Right lobe of liver (tissue), 6 donors: ENCODE data around the gene EXOC4. TPM values are rescaled to one million over a fixed set of nuclear protein-coding genes. Genes with fewer than 3 reads are reported as not detected.

ENCODE experiments used
- ATAC-seq, 4 donors: fragments of 200-7000 bp; cut with Tn5 transposase; one replicate each; pipeline ENCODE4 v1.9.1; 2020; ENCODE audit warnings: mild to moderate bottlenecking in 4 of 4, moderate library complexity in 4 of 4
- DNase-seq, 3 donors: peaks; one replicate each; pipeline ENCODE4 v3.0.0-alpha.2; 2020
- H3K27ac ChIP-seq, 3 donors: fragments of 200-600 bp; one replicate each; pipeline ENCODE4 v1.8.0; 2022
- H3K27me3 ChIP-seq, 2 donors: fragments of 200-600 bp; one replicate each; pipeline ENCODE4 v1.8.0; 2022
- H3K36me3 ChIP-seq, 4 donors: fragments of 200-600 bp; sonication (generic) in 1 of 4; one replicate each; pipeline versions ENCODE4 v1.5.1 to v1.8.0; 2017 to 2022; ENCODE audit warnings: control low read depth in 1 of 4
- H3K4me1 ChIP-seq, 4 donors: fragments of 200-600 bp; sonication (generic) in 1 of 4; one replicate each; pipeline versions ENCODE4 v1.5.1 to v1.8.0; 2017 to 2022; ENCODE audit warnings: control low read depth in 1 of 4
- H3K4me3 ChIP-seq, 3 donors: fragments of 200-600 bp; one replicate each; pipeline ENCODE4 v1.8.0; 2022
- H3K9me3 ChIP-seq, 4 donors: fragments of 200-600 bp; sonication (generic) in 1 of 4; one replicate each; pipeline versions ENCODE4 v1.5.1 to v1.8.0; 2017 to 2022; ENCODE audit warnings: control low read depth in 1 of 4
- POLR2A ChIP-seq: fragments of 450-650 bp; IDR thresholded peaks from one replicate; pipeline ENCODE4 v1.6.1; 2017; ENCODE audit warnings: antibody characterized with exemption, mild to moderate bottlenecking
- WGBS: methylation state at CpG from one replicate; pipeline ENCODE4 v1.1.6; 2018; ENCODE audit warnings: low coverage, low lambda C conversion rate; ENCODE audit not compliant: insufficient coverage; ENCODE audit errors: missing lambda C conversion rate; 5-methylcytosine and 5-hydroxymethylcytosine counted together
- intact Hi-C, 2 donors: fragments of 100-400 bp; cut with DNase I; formaldehyde crosslinking; loops; one replicate each; pipeline versions ENCODE4 v1.11.2 to v1.14.1; 2022
- total RNA-seq, 6 experiments: library from RNA; depleted of rRNA in 2 of 6; stranded (reverse); fragments of >200 nt in 2 of 6; fragmentation: NEBNext Ultra II Directional in 3 of 6; extraction: Animal tissue kit (Norgen Biotek cat#: 25700) in 3 of 6; gene quantifications; one replicate each; pipeline versions ENCODE4 v1.1.0 to v1.2.4, GENCODE V29; 2016 to 2023
- TF ChIP-seq, protein P1 (sequence below), 4 donors: fragments of 200-600 bp in 3 of 4; fragments of 450-650 bp in 1 of 4; IDR thresholded peaks; one replicate each; pipeline versions ENCODE4 v1.5.1 to v1.8.0; 2016 to 2022; ENCODE audit warnings: antibody characterized with exemption in 4 of 4, mild to moderate bottlenecking in 2 of 4
- donor health status: DM: no; HTN: yes; CAD: no.
- donor health status: DM: no; HTN: no; CAD: no.
- donor health status: DM: no; HTN: no; CAD: no.
- donor health status: DM: no; HTN: yes; CAD: no.
- donor health status: DM: no; HTN: yes; CAD: no.

EXOC4 gene
- total RNA-seq, 6 experiments from 2014 or later: 23.7 to 33.5 (median 30.0) TPM

DNA sequence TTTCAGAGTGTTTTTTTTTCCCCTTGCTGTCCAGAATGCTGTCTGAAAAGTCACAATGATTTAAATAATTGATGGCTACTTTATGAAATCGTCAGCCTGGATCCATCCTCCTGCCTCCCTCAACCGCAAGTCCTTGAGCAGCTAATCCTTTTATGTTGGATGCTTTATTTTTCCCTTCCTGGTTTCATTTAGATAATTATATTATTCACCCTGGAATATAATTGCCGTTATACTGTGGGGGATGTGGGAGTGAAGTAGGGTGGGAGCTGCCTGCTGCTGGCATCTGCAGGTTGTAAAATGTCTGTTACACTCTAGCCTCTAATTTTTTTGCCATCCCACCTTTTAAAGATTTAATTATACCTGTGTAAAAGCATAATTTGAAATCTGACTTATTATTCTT lies 583.8 kb downstream of the EXOC4 start:
- TF ChIP-seq, protein P1, sequence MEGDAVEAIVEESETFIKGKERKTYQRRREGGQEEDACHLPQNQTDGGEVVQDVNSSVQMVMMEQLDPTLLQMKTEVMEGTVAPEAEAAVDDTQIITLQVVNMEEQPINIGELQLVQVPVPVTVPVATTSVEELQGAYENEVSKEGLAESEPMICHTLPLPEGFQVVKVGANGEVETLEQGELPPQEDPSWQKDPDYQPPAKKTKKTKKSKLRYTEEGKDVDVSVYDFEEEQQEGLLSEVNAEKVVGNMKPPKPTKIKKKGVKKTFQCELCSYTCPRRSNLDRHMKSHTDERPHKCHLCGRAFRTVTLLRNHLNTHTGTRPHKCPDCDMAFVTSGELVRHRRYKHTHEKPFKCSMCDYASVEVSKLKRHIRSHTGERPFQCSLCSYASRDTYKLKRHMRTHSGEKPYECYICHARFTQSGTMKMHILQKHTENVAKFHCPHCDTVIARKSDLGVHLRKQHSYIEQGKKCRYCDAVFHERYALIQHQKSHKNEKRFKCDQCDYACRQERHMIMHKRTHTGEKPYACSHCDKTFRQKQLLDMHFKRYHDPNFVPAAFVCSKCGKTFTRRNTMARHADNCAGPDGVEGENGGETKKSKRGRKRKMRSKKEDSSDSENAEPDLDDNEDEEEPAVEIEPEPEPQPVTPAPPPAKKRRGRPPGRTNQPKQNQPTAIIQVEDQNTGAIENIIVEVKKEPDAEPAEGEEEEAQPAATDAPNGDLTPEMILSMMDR (IDR thresholded peaks at IDR 0.05): no peak
- no peak for TF ChIP-seq POLR2A
- intact Hi-C loops: no loop called here
- WGBS: 93% methylated on average over 3 of the region's 3 CpGs
- H3K4me1 ChIP-seq: no peaks in the 10 kb centered on the region
- no peaks in the 10 kb centered on the region for H3K9me3 ChIP-seq
- no peaks in the 10 kb centered on the region for H3K27me3 ChIP-seq
- ATAC-seq: no peak
- H3K27ac ChIP-seq: no peak overlapping the region
- no peaks in the 10 kb centered on the region for H3K36me3 ChIP-seq
- no peak for DNase-seq
- no peak overlapping the region for H3K4me3 ChIP-seq

GRCh38 chr7:133837224-133837623 lies 584.3 kb downstream of the EXOC4 start:
- Histone ChIP-seq H3K27me3 (no peaks in the 10 kb centered on the region), H3K36me3 (no peaks in the 10 kb centered on the region), H3K9me3 (no peaks in the 10 kb centered on the region), H3K4me1 (no peaks in the 10 kb centered on the region), H3K4me3 (no peak overlapping the region), H3K27ac (no peak overlapping the region)
- ATAC-seq (no peak), DNase-seq (no peak)
- no peak for TF ChIP-seq POLR2A
- TF ChIP-seq, protein P1 (IDR thresholded peaks at IDR 0.05): no peak
- intact Hi-C loops: no loop called here

- WGBS: 91% methylated on average over 3 of the region's 3 CpGs
Measured at GRCh38 chr7:133839121-133839520, 586.2 kb downstream of the EXOC4 start.

GRCh38 chr7:133843341-133843740 lies 590.5 kb downstream of the EXOC4 start:
- Histone ChIP-seq H3K27me3 (no peaks in the 10 kb centered on the region), H3K9me3 (no peaks in the 10 kb centered on the region), H3K4me1 (no peaks in the 10 kb centered on the region), H3K27ac (no peak overlapping the region), H3K4me3 (no peak overlapping the region), H3K36me3 (no peaks in the 10 kb centered on the region)
- ATAC-seq (no peak), DNase-seq (no peak)
- intact Hi-C loops: no loop called here
- WGBS: 97% methylated on average over 2 of the region's 2 CpGs
- TF ChIP-seq POLR2A: no peak
- TF ChIP-seq, protein P1 (IDR thresholded peaks at IDR 0.05): no peak

More at GRCh38 chr7:133839121-133839520, 586.2 kb downstream of the EXOC4 start:
- Histone ChIP-seq H3K4me1 (no peaks in the 10 kb centered on the region), H3K27me3 (no peaks in the 10 kb centered on the region), H3K9me3 (no peaks in the 10 kb centered on the region), H3K27ac (no peak overlapping the region), H3K36me3 (no peaks in the 10 kb centered on the region), H3K4me3 (no peak overlapping the region)
- intact Hi-C loops: no loop called here
- ATAC-seq (no peak), DNase-seq (no peak)
- TF ChIP-seq, protein P1 (IDR thresholded peaks at IDR 0.05): no peak
- no peak for TF ChIP-seq POLR2A

- intact Hi-C loops: no loop called here
- ATAC-seq (no peak), DNase-seq (no peak)
- Histone ChIP-seq H3K9me3 (no peaks in the 10 kb centered on the region), H3K36me3 (no peaks in the 10 kb centered on the region), H3K27me3 (no peaks in the 10 kb centered on the region), H3K4me3 (no peak overlapping the region), H3K27ac (no peak overlapping the region), H3K4me1 (no peaks in the 10 kb centered on the region)
- TF ChIP-seq, protein P1 (IDR thresholded peaks at IDR 0.05): no peak
- no peak for TF ChIP-seq POLR2A
Measured at GRCh38 chr7:133845005-133845404, 592.1 kb downstream of the EXOC4 start.
